Iris pigment epithelial cell (primary cell): ENCODE measurements around the gene ADAMTSL2.

Experiments used
- DNase-seq: peaks from one replicate; pipeline ENCODE4 v3.0.0-alpha.2; 2011; ENCODE audit warnings: low read depth

Gene ADAMTSL2

GRCh38 chr9:133534346-133535291 is at the start of gene ADAMTSL2:
TSS of gene ADAMTSL2 (plus strand) at chr9:133534704. CDS start at chr9:133536713, 2,009 bp downstream.
- peak; percentile 63 for DNase-seq

- DNase-seq, result no peak
These were observed 48.8 kb upstream of the ADAMTSL2 start for GRCh38 chr9:133485531-133486260.

GRCh38 chr9:133487331-133487725 is 47.2 kb upstream of the ADAMTSL2 start:
- no peak for DNase-seq

- DNase-seq, result no peak
These were observed 45.7 kb upstream of the ADAMTSL2 start for GRCh38 chr9:133488686-133489252.

- no peak for DNase-seq
These were observed 45.0 kb upstream of the ADAMTSL2 start for GRCh38 chr9:133489253-133490190.

- no peak for DNase-seq
These were observed 44.3 kb upstream of the ADAMTSL2 start for GRCh38 chr9:133490201-133490681.

- no peak for DNase-seq
These were observed 43.4 kb upstream of the ADAMTSL2 start for GRCh38 chr9:133490865-133491655.

- DNase-seq, result no peak
These were observed 42.9 kb upstream of the ADAMTSL2 start for GRCh38 chr9:133491656-133491925.

- no peak for DNase-seq
These were observed 42.2 kb upstream of the ADAMTSL2 start for GRCh38 chr9:133492061-133493021.

- no peak for DNase-seq
These were observed 41.1 kb upstream of the ADAMTSL2 start for GRCh38 chr9:133493428-133493827.

- no peak for DNase-seq
These were observed 40.5 kb upstream of the ADAMTSL2 start for GRCh38 chr9:133493845-133494540.

- DNase-seq, result no peak
These were observed 39.7 kb upstream of the ADAMTSL2 start for GRCh38 chr9:133494636-133495326.

GRCh38 chr9:133495327-133496293 is 38.9 kb upstream of the ADAMTSL2 start:
- no peak for DNase-seq

GRCh38 chr9:133496861-133497842 is 37.4 kb upstream of the ADAMTSL2 start:
- DNase-seq, result no peak

GRCh38 chr9:133499132-133499891 is 35.2 kb upstream of the ADAMTSL2 start:
- DNase-seq, result no peak
